ENCODE measurements around the gene TMEM63A. TPM values are rescaled to one million over a fixed set of nuclear protein-coding genes. Genes with fewer than 3 reads are reported as not detected.
"Not testable (repeated sequence)": the region's sequence is repeated elsewhere in the genome, so short reads cannot be mapped to it uniquely, and the experiment has no call there.

TMEM63A gene
- total RNA-seq, result 10 to 100 TPM; 30.1 to 57.7 (median 41.6) TPM

- WGBS, 2 donors, result 0 to 2% methylated on average over 12 to 14 of the region's 64 CpGs
Measured at GRCh38 chr1:225881959-225882693, at the start of gene TMEM63A. TSS of gene TMEM63A (minus strand) at chr1:225882380. CDS start at chr1:225877580, 4,800 bp downstream.

GRCh38 chr1:225931270-225932136 is 49.3 kb upstream of the TMEM63A start:
- Histone ChIP-seq H3K27ac (no peak overlapping the region), H3K36me3 (no peaks in the 10 kb centered on the region), H3K27me3 (no peaks in the 10 kb centered on the region), H3K4me3 (replicated peaks in 1 of 3) (no peak overlapping the region), H3K9me3 (no peaks in the 10 kb centered on the region), H3K4me1 (no peaks in the 10 kb centered on the region)
- 84 to 89% methylated on average over 5 of the region's 5 CpGs for WGBS, 2 donors
- intact Hi-C loops (cut with DNase I), result no loop called here
- TF ChIP-seq, protein P1, sequence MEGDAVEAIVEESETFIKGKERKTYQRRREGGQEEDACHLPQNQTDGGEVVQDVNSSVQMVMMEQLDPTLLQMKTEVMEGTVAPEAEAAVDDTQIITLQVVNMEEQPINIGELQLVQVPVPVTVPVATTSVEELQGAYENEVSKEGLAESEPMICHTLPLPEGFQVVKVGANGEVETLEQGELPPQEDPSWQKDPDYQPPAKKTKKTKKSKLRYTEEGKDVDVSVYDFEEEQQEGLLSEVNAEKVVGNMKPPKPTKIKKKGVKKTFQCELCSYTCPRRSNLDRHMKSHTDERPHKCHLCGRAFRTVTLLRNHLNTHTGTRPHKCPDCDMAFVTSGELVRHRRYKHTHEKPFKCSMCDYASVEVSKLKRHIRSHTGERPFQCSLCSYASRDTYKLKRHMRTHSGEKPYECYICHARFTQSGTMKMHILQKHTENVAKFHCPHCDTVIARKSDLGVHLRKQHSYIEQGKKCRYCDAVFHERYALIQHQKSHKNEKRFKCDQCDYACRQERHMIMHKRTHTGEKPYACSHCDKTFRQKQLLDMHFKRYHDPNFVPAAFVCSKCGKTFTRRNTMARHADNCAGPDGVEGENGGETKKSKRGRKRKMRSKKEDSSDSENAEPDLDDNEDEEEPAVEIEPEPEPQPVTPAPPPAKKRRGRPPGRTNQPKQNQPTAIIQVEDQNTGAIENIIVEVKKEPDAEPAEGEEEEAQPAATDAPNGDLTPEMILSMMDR (IDR thresholded peaks at IDR 0.05), result no peak
- TF ChIP-seq POLR2A (IDR thresholded peaks at IDR 0.05), result no peak
- DNase-seq, result no peak

More at GRCh38 chr1:225881959-225882693, at the start of gene TMEM63A:
- TF ChIP-seq, protein P1 (IDR thresholded peaks at IDR 0.05), result peak in 5 of 6 experiments; percentile 19 to 60 (median 27)
- peak; percentile 4 to 92 for TF ChIP-seq POLR2A (IDR thresholded peaks at IDR 0.05)
- intact Hi-C loops (cut with DNase I), result loop anchor here (10.0 kb wide), 1 partner anchor 67 kb away; the partner anchor contains the start of gene EPHX1
- H3K36me3 ChIP-seq, result no peaks in the 10 kb centered on the region
- H3K4me3 ChIP-seq (replicated peaks in 1 of 3), result peak within 1 kb of the TSS; percentile 66 to 96 (median 70)
- H3K27me3 ChIP-seq, result no peaks in the 10 kb centered on the region
- peaks cover 16 to 42% of the 10 kb centered on the region in 2 donors for H3K4me1 ChIP-seq
- DNase-seq, result peak; percentile 95
- H3K9me3 ChIP-seq, result no peaks in the 10 kb centered on the region
- H3K27ac ChIP-seq, result peak within 1 kb of the TSS; percentile 75 to 92 (median 83)

DNA sequence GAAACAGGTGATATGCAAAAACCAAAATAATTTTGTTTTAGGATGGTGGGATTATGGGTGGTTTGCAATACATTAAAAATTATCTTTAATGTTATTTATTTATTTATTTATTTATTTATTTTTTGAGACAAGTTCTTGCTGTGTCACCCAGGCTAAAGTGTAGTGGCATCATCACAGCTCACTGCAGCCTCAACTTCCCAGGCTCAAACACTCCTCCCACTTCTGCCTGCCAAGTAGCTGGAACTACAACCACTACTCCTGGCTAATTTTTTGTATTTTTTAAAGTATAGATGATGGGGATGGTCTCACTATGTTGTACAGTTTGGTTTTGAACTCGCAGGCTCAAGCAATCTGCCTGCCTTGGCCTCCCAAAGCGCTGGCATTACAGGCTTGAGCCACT is 48.4 kb upstream of the TMEM63A start:
- H3K4me1 ChIP-seq, result no peaks in the 10 kb centered on the region
- TF ChIP-seq, protein P1 (IDR thresholded peaks at IDR 0.05), result no peak
- TF ChIP-seq POLR2A (IDR thresholded peaks at IDR 0.05), result no peak
- no peak overlapping the region for H3K27ac ChIP-seq
- no peaks in the 10 kb centered on the region for H3K27me3 ChIP-seq
- intact Hi-C loops (cut with DNase I), result no loop called here
- no peak for DNase-seq
- no peaks in the 10 kb centered on the region for H3K9me3 ChIP-seq
- WGBS, 2 donors, result 95 to 97% methylated on average over 2 of the region's 2 CpGs
- no peaks in the 10 kb centered on the region for H3K36me3 ChIP-seq
- no peak overlapping the region for H3K4me3 ChIP-seq (replicated peaks in 1 of 3)

GRCh38 chr1:225929462-225929861 is 47.3 kb upstream of the TMEM63A start:
- H3K27ac ChIP-seq; H3K36me3 ChIP-seq; H3K4me3 ChIP-seq (replicated peaks in 1 of 3); DNase-seq; intact Hi-C loops (cut with DNase I); H3K27me3 ChIP-seq; H3K9me3 ChIP-seq; H3K4me1 ChIP-seq: not testable (repeated sequence)
- 95 to 97% methylated on average over 3 of the region's 3 CpGs for whole genome bisulfite sequencing, 2 donors

DNA sequence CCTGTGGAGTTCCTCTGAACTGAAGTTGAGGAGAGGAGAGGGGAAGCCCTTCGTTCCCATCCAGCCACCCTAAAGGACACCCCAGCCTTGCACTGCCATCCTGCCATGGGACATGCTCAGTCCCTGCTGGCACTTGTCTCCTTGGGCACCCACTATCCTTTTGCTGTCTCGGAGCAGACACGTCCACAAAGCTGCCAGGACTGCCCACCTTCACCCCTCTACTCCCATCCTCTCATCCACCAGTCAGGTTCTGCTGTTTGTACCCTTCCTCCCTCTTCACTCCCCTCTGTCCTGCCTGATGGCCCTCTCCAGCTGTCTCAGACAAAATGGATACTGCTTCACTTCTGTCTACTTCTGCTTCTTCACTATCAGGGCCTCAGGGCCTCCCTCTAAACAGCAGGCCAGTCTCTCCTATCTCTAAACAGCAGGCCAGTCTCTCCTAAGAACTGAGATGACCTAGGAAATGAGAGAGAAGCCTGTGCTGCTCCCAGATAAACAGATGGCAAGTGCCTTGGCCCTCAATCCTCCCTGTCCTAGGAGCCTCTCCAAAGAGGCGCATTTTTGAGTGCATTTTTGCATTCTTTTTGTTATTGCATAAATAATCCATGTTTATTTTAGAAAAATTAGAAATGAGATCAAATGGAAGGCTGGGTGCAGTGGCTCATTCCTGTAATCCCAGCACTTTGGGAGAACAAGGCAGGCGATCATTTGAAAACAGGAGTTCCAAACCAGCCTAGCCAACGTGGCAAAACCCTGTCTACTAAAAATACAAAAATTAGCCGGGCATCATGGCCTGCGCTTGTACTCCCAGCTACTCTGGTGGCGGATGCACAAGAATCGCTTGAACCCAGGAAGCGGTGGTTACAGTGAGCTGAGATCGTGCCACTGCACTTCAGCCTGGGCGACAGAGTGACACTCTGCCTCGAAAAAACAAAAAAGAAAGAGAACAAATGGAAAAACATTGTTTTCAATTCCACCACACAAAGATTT is 46.3 kb upstream of the TMEM63A start:
- Histone ChIP-seq H3K27ac (no peak overlapping the region), H3K4me1 (peaks cover 0 to under 1% of the 10 kb centered on the region in 2 donors), H3K4me3 (replicated peaks in 1 of 3) (no peak overlapping the region), H3K27me3 (no peaks in the 10 kb centered on the region), H3K9me3 (no peaks in the 10 kb centered on the region), H3K36me3 (no peaks in the 10 kb centered on the region)
- no peak for DNase-seq
- TF ChIP-seq, protein P1 (IDR thresholded peaks at IDR 0.05), result no peak
- TF ChIP-seq POLR2A (IDR thresholded peaks at IDR 0.05), result no peak
- WGBS, 2 donors, result 88 to 89% methylated on average over 14 of the region's 14 CpGs
- intact Hi-C loops (cut with DNase I), result no loop called here
